Breast epithelium (tissue), 4 donors: ENCODE results near the gene SDC4. TPM values are rescaled to one million over a fixed set of nuclear protein-coding genes. Genes with fewer than 3 reads are reported as not detected.

Experiments used
- DNase-seq, 2 donors: peaks; one replicate each; pipeline ENCODE4 v3.0.0-alpha.2; 2019; ENCODE audit warnings: low spot score in 2 of 2
- H3K27ac ChIP-seq, 2 donors: fragments of 200-600 bp; sonication (generic) in 1 of 2; one replicate each; pipeline ENCODE4 v1.5.1; 2016 to 2019; ENCODE audit warnings: mild to moderate bottlenecking in 1 of 2
- H3K27me3 ChIP-seq, 2 donors: fragments of 200-600 bp; sonication (generic) in 1 of 2; one replicate each; pipeline versions ENCODE4 v1.5.1 to v1.6.0; 2017 to 2019; ENCODE audit warnings: control low read depth in 1 of 2, mild to moderate bottlenecking in 1 of 2
- H3K36me3 ChIP-seq: fragments of 200-600 bp; one replicate; pipeline ENCODE4 v1.5.1; 2019
- H3K4me1 ChIP-seq, 2 donors: fragments of 200-600 bp; sonication (generic); one replicate each; pipeline ENCODE4 v1.5.1; 2016 to 2019; ENCODE audit warnings: control low read depth in 1 of 2
- H3K4me3 ChIP-seq, 3 donors: fragments of 200-600 bp; sonication (generic); 1 replicate in 2 of 3; 2 replicates in 1 of 3; pipeline ENCODE4 v1.5.1; 2016 to 2019; ENCODE audit warnings: mild to moderate bottlenecking in 3 of 3, moderate library complexity in 2 of 3
- H3K9me3 ChIP-seq, 2 donors: fragments of 200-600 bp; sonication (generic) in 1 of 2; one replicate each; pipeline ENCODE4 v1.5.1; 2016 to 2019; ENCODE audit warnings: control low read depth in 1 of 2
- CTCF ChIP-seq, 3 donors: fragments of 450-650 bp; IDR thresholded peaks; one replicate each; pipeline ENCODE4 v1.5.1; 2016 to 2017; ENCODE audit warnings: antibody characterized with exemption in 3 of 3, mild to moderate bottlenecking in 3 of 3, moderate library complexity in 3 of 3
- POLR2A ChIP-seq: fragments of 450-650 bp; IDR thresholded peaks from one replicate; pipeline ENCODE4 v1.6.1; 2016; ENCODE audit warnings: antibody characterized with exemption, mild to moderate bottlenecking, moderate library complexity
- POLR2AphosphoS5 ChIP-seq, 3 donors: sonication (generic); formaldehyde crosslinking; IDR thresholded peaks; one replicate each; pipeline ENCODE4 v1.6.1; 2017; ENCODE audit warnings: antibody characterized with exemption in 3 of 3
- intact Hi-C: fragments of 100-400 bp; cut with DNase I; formaldehyde crosslinking; loops from one replicate; pipeline ENCODE4 v1.15.1; 2023; ENCODE audit warnings: low total_unique reads
- total RNA-seq, 3 donors: library from RNA; depleted of rRNA; stranded (reverse); fragments of >200 nt; gene quantifications; one replicate each; pipeline ENCODE4 v1.1.0, GENCODE V29; 2016

Gene SDC4
- total RNA-seq, 3 donors from 2014 or later: 29.4 to 337 (median 121) TPM

GRCh38 chr20:45330476-45330875 lies 17.7 kb downstream of the SDC4 start:
- no peak for DNase-seq
- Histone ChIP-seq H3K4me1 (no peaks in the 10 kb centered on the region), H3K36me3 (no peaks in the 10 kb centered on the region), H3K4me3 (no peak overlapping the region), H3K9me3 (no peaks in the 10 kb centered on the region), H3K27ac (peak overlapping the region; percentile 59 to 76), H3K27me3 (no peaks in the 10 kb centered on the region)
- TF ChIP-seq POLR2AphosphoS5 (IDR thresholded peaks at IDR 0.05) (no peak), CTCF (IDR thresholded peaks at IDR 0.05) (no peak), POLR2A (no peak)
- intact Hi-C loops: no loop called here

- peak in 1 of 2 donors; percentile 88 for DNase-seq
- Histone ChIP-seq H3K4me3 (no peak overlapping the region), H3K27ac (peak overlapping the region; percentile 59 to 76), H3K27me3 (no peaks in the 10 kb centered on the region), H3K4me1 (no peaks in the 10 kb centered on the region), H3K36me3 (no peaks in the 10 kb centered on the region), H3K9me3 (no peaks in the 10 kb centered on the region)
- intact Hi-C loops: no loop called here
- no peak for TF ChIP-seq POLR2A
- peak; percentile 33 to 74 (median 66) for TF ChIP-seq POLR2AphosphoS5 (IDR thresholded peaks at IDR 0.05)
These were observed 18.5 kb downstream of the SDC4 start for GRCh38 chr20:45329497-45330319.

- no peak for TF ChIP-seq POLR2A
- peak in 1 of 3 donors; percentile 28 for TF ChIP-seq POLR2AphosphoS5 (IDR thresholded peaks at IDR 0.05)
- no peak for DNase-seq
- Histone ChIP-seq H3K4me1 (no peaks in the 10 kb centered on the region), H3K9me3 (no peaks in the 10 kb centered on the region), H3K27me3 (no peaks in the 10 kb centered on the region), H3K4me3 (no peak overlapping the region), H3K36me3 (no peaks in the 10 kb centered on the region), H3K27ac (peak overlapping the region; percentile 59 to 76)
- intact Hi-C loops: no loop called here
These were observed 19.8 kb downstream of the SDC4 start for GRCh38 chr20:45328451-45328850.

- intact Hi-C loops: no loop called here
- Histone ChIP-seq H3K27ac (peak overlapping the region in 1 of 2 donors; percentile 40), H3K9me3 (no peaks in the 10 kb centered on the region), H3K27me3 (no peaks in the 10 kb centered on the region), H3K4me3 (no peak overlapping the region), H3K4me1 (no peaks in the 10 kb centered on the region), H3K36me3 (no peaks in the 10 kb centered on the region)
- TF ChIP-seq POLR2AphosphoS5 (IDR thresholded peaks at IDR 0.05) (peak in 1 of 3 donors; percentile 41), POLR2A (no peak), CTCF (IDR thresholded peaks at IDR 0.05) (no peak)
- no peak for DNase-seq
These were observed 22.9 kb downstream of the SDC4 start for GRCh38 chr20:45325371-45325770.

GRCh38 chr20:45323731-45324130 lies 24.5 kb downstream of the SDC4 start:
- Histone ChIP-seq H3K9me3 (no peaks in the 10 kb centered on the region), H3K27ac (peak overlapping the region in 1 of 2 donors; percentile 5), H3K4me1 (no peaks in the 10 kb centered on the region), H3K4me3 (no peak overlapping the region), H3K27me3 (no peaks in the 10 kb centered on the region), H3K36me3 (no peaks in the 10 kb centered on the region)
- TF ChIP-seq CTCF (IDR thresholded peaks at IDR 0.05): no peak
- TF ChIP-seq POLR2AphosphoS5 (IDR thresholded peaks at IDR 0.05): no peak
- TF ChIP-seq POLR2A: no peak
- DNase-seq: no peak
- intact Hi-C loops: loop anchor here (5.0 kb wide), 1 partner anchor 124 kb away; no protein-coding TSS in a partner anchor

- TF ChIP-seq POLR2A: no peak
- TF ChIP-seq CTCF (IDR thresholded peaks at IDR 0.05): peak in 2 of 3 donors; percentile 23 to 41
- TF ChIP-seq POLR2AphosphoS5 (IDR thresholded peaks at IDR 0.05): peak in 1 of 3 donors; percentile 23
- H3K36me3 ChIP-seq: no peaks in the 10 kb centered on the region
- no peaks in the 10 kb centered on the region for H3K9me3 ChIP-seq
- intact Hi-C loops: loop anchor here (5.0 kb wide), 1 partner anchor 124 kb away; no protein-coding TSS in a partner anchor
- no peaks in the 10 kb centered on the region for H3K4me1 ChIP-seq
- H3K27ac ChIP-seq: no peak overlapping the region
- no peak overlapping the region for H3K4me3 ChIP-seq
- peak in 1 of 2 donors; percentile 72 for DNase-seq
- H3K27me3 ChIP-seq: no peaks in the 10 kb centered on the region
These were observed 25.3 kb downstream of the SDC4 start for GRCh38 chr20:45322952-45323383.
